CD1c-positive myeloid dendritic cell (primary cell): ENCODE results near the gene SYNDIG1.

Source experiments
- DNase-seq: peaks from one replicate; pipeline ENCODE4 v3.0.0-alpha.2; 2016; ENCODE audit errors: extremely low spot score

Gene SYNDIG1

GRCh38 chr20:24528583-24529368 lies 59.3 kb downstream of the SYNDIG1 start:
- no peak for DNase-seq

GRCh38 chr20:24529369-24529719 lies 59.9 kb downstream of the SYNDIG1 start:
- no peak for DNase-seq

- no peak for DNase-seq
Observed at GRCh38 chr20:24530131-24530680, 60.8 kb downstream of the SYNDIG1 start.

- no peak for DNase-seq
Observed at GRCh38 chr20:24531202-24531601, 61.8 kb downstream of the SYNDIG1 start.

- no peak for DNase-seq
Observed at GRCh38 chr20:24531631-24532419, 62.4 kb downstream of the SYNDIG1 start.

GRCh38 chr20:24533449-24533848 lies 64.0 kb downstream of the SYNDIG1 start:
- no peak for DNase-seq

- DNase-seq: no peak
Observed at GRCh38 chr20:24534282-24534681, 64.9 kb downstream of the SYNDIG1 start.

- no peak for DNase-seq
Observed at GRCh38 chr20:24535941-24536730, 66.7 kb downstream of the SYNDIG1 start.

- DNase-seq: no peak
Observed at GRCh38 chr20:24537210-24537609, 67.8 kb downstream of the SYNDIG1 start.

- no peak for DNase-seq
Observed at GRCh38 chr20:24542721-24543120, 73.3 kb downstream of the SYNDIG1 start.

GRCh38 chr20:24543168-24543567 lies 73.7 kb downstream of the SYNDIG1 start:
- DNase-seq: no peak

- DNase-seq: no peak
Observed at GRCh38 chr20:24543741-24544140, 74.3 kb downstream of the SYNDIG1 start.

- no peak for DNase-seq
Observed at GRCh38 chr20:24544371-24544770, 74.9 kb downstream of the SYNDIG1 start.

- no peak for DNase-seq
Observed at GRCh38 chr20:24545168-24545567, 75.7 kb downstream of the SYNDIG1 start.

GRCh38 chr20:24546232-24546892 lies 76.9 kb downstream of the SYNDIG1 start:
- DNase-seq: no peak

- no peak for DNase-seq
Observed at GRCh38 chr20:24547967-24548366, 78.5 kb downstream of the SYNDIG1 start.

- no peak for DNase-seq
Observed at GRCh38 chr20:24559114-24559732, 89.8 kb downstream of the SYNDIG1 start.

GRCh38 chr20:24560571-24561491 lies 91.4 kb downstream of the SYNDIG1 start:
- no peak for DNase-seq

- DNase-seq: no peak
Observed at GRCh38 chr20:24565835-24566351, 96.5 kb downstream of the SYNDIG1 start.

GRCh38 chr20:24566656-24567055 lies 97.2 kb downstream of the SYNDIG1 start:
- no peak for DNase-seq
